Adrenal gland (tissue), 5 donors: ENCODE results near the gene SSH2.

Experiments used
- CTCF ChIP-seq, 6 experiments: fragments of 450-650 bp in 4 of 6; fragments of 200-600 bp in 2 of 6; sonication (generic) in 1 of 6; IDR thresholded peaks; 1 replicate in 5 of 6; 2 replicates in 1 of 6; pipeline versions ENCODE4 v1.5.1 to v1.8.0; 2016 to 2021; ENCODE audit warnings: antibody characterized with exemption in 6 of 6, mild to moderate bottlenecking in 2 of 6, moderate library complexity in 1 of 6
- POLR2A ChIP-seq, 2 donors: fragments of 450-650 bp; IDR thresholded peaks; one replicate each; pipeline ENCODE4 v1.6.1; 2017; ENCODE audit warnings: antibody characterized with exemption in 2 of 2, mild to moderate bottlenecking in 2 of 2, moderate library complexity in 1 of 2
- donor health status: DM: no; HTN: no; CAD: no.

- no peak for TF ChIP-seq CTCF (IDR thresholded peaks at IDR 0.05)
- TF ChIP-seq POLR2A (IDR thresholded peaks at IDR 0.05): no peak
Measured at GRCh38 chr17:29732209-29732608, 197.8 kb downstream of the SSH2 start.
